ENCODE results near the gene OR1G1.
"Not testable (repeated sequence)": the region's sequence is repeated elsewhere in the genome, so short reads cannot be mapped to it uniquely, and the experiment has no call there.

The OR1G1 gene

DNA sequence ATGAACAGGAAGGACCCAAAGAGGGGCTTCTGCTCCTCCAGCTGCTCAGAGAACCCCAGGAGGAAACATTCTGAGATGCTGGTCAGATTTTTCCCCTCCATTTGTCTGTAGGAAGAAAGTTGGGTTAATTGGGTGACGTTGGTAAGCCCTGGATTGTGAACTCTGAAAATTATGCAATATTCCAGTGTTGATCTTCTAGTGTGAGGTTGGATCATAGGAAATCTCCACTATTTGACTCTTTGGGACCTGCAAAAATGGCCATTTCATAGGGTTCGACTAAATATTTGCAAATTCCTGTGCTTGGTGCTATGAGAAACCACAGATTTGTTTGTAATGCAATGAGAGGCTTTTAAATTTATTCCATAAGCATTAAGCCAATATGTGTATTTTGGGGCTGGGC lies at the start of gene OR1G1:
TSS of gene OR1G1 (minus strand) at position 101 of the 400 bp plus-strand sequence. CDS start at position 101, 0 bp downstream.
- no peak for DNase-seq

DNA sequence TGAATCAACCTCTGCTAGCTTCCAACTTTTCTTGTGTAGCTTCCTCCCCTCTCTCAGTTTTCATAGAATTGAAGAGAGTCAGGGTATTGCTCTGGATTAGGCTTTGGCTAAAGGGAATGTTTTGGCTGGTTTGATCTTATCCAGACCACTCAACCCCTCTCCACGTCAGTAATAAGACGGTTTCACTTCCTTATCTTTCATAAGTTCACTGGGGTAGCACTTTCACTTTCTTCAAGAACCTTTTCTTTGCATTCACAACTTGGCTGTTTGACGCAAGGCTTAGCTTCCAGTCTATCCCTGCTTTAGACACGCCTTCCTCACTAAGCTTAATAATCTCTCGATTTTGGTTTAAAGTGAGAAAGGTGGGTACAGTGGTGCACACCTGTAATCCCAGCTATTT lies 40.2 kb upstream of the OR1G1 start:
- no peak for DNase-seq

DNA sequence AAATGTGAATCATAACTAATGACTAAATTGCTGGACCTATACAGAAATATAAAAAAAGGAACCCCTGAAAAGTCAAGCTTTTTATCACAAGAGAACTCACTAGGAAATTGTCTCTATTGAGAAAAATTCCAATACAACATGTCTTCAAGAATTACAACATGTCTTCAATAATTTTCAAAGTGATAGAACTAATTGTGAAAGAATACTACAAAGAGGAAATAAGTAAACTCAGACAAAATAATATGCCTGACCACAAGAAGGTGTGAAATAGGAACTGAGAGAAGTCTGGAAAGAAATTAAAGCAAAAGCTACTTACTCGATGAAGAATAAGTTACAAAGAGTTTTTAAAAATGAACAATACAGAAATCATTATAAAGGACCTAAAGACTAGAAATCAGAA lies 29.9 kb upstream of the OR1G1 start:
- no peak for DNase-seq

DNA sequence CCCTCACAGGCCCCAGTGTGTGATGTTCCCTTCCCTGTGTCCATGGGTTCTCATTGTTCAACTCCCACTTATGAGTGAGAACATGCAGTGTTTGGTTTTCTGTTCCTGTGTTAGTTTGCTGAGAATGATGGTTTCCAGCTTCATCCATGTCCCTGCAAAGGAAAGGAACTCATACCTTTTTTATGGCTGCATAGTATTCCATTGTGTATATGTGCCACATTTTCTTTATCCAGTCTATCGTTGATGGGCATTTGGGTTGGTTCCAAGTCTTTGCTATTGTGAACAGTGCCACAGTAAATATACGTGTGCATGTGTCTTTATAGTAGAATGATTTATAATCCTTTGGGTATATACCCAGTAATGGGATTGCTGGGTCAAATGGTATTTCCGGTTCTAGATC lies 10.1 kb upstream of the OR1G1 start:
- not testable (repeated sequence) for DNase-seq

DNA sequence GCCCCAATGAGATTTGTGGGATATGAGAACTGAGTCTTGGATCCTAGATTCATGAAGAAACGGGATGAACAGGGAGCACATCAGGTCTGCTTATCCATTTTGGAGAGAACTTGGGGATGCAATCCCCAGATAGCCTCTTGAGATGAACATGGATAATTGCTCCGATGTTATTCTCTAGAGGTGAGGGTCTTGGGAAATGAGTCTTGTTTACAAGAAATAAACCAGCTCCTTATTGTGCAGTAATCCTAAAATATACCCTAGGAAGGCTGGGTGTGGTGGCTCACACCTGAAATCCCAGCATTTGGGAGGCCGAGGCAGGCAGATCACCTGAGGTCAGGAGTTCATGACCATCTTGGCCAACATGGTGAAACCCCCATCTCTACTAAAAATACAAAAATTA lies 23.0 kb downstream of the OR1G1 start, which contains the start of gene OR1D2:
TSS of gene OR1D2 (minus strand) at position 101 of the 400 bp plus-strand sequence. CDS start 11,426 bp downstream, outside the sequence.
- DNase-seq: no peak

Measured in NCI-H2029 (cell line).